Adrenal gland (tissue), 12 donors: ENCODE data around the gene IPO9. TPM values are rescaled to one million over a fixed set of nuclear protein-coding genes. Genes with fewer than 3 reads are reported as not detected.

Experiments used
- DNase-seq, 7 donors: peaks; one replicate each; pipeline ENCODE4 v3.0.0-alpha.2; 2019 to 2020
- H3K27ac ChIP-seq, 5 donors: fragments of 200-600 bp; sonication (generic) in 4 of 5; 1 replicate in 3 of 5; 2 replicates in 2 of 5; pipeline versions ENCODE4 v1.5.1 to v1.8.0; 2016 to 2020; ENCODE audit warnings: mild to moderate bottlenecking in 1 of 5
- H3K27me3 ChIP-seq: fragments of 200-600 bp; 2 replicates; pipeline ENCODE4 v1.8.0; 2021
- H3K36me3 ChIP-seq, 2 donors: fragments of 200-600 bp; replicated peaks in 1 of 2; 1 replicate in 1 of 2; 2 replicates in 1 of 2; pipeline versions ENCODE4 v1.5.1 to v1.8.0; 2018 to 2022
- H3K4me1 ChIP-seq, 2 donors: fragments of 200-600 bp; replicated peaks in 1 of 2; 1 replicate in 1 of 2; 2 replicates in 1 of 2; pipeline versions ENCODE4 v1.5.1 to v1.8.0; 2018 to 2021
- H3K4me3 ChIP-seq, 4 donors: fragments of 200-600 bp; sonication (generic) in 3 of 4; one replicate each; pipeline ENCODE4 v1.5.1; 2016 to 2018
- H3K9me3 ChIP-seq, 3 donors: fragments of 200-600 bp; sonication (generic) in 1 of 3; replicated peaks in 1 of 3; 1 replicate in 2 of 3; 2 replicates in 1 of 3; pipeline versions ENCODE4 v1.5.1 to v1.8.0; 2016 to 2021
- CTCF ChIP-seq, 6 experiments: fragments of 450-650 bp in 4 of 6; fragments of 200-600 bp in 2 of 6; sonication (generic) in 1 of 6; IDR thresholded peaks; 1 replicate in 5 of 6; 2 replicates in 1 of 6; pipeline versions ENCODE4 v1.5.1 to v1.8.0; 2016 to 2021; ENCODE audit warnings: antibody characterized with exemption in 6 of 6, mild to moderate bottlenecking in 2 of 6, moderate library complexity in 1 of 6
- POLR2A ChIP-seq, 2 donors: fragments of 450-650 bp; IDR thresholded peaks; one replicate each; pipeline ENCODE4 v1.6.1; 2017; ENCODE audit warnings: antibody characterized with exemption in 2 of 2, mild to moderate bottlenecking in 2 of 2, moderate library complexity in 1 of 2
- WGBS, 4 donors: extraction: QIAGEN DNeasy Blood & Tissue Kit in 2 of 4; methylation state at CpG; one replicate each; pipeline versions ENCODE4 v1.1.5 to v1.1.7; 2013 to 2017; 5-methylcytosine and 5-hydroxymethylcytosine counted together
- intact Hi-C, 2 donors: fragments of 100-400 bp; cut with DNase I; formaldehyde crosslinking; loops; one replicate each; pipeline versions ENCODE4 v1.14.1 to v1.15.0; 2022 to 2023
- polyA plus RNA-seq, 3 donors: library from polyadenylated mRNA; stranded (reverse); fragments of 200-250 nt in 2 of 3; fragments of 350-450 nt in 1 of 3; fragmentation: Illumina TruSeq in 1 of 3; extraction: RNeasy Lipid Tissue Mini Kit (QIAGEN cat#74804) in 1 of 3; gene quantifications; one replicate each; pipeline ENCODE4 v1.2.3, GENCODE V29; 2013 to 2014
- total RNA-seq, 9 donors: library from RNA; depleted of rRNA in 4 of 9; stranded (reverse); fragments of >200 nt in 4 of 9; fragments of 120-200 nt in 1 of 9; fragmentation: NEBNext Ultra II Directional in 1 of 9; extraction: Animal tissue kit (Norgen Biotek cat#: 25700) in 1 of 9; gene quantifications; one replicate each; pipeline versions ENCODE4 v1.1.0 to v1.2.4, GENCODE V29; 2013 to 2023
- donor health status: healthy with polysubstance abuse.
- donor health status: Bipolar disorder and iron deficiency.
- donor health status: DM: yes; HTN: yes; CAD: no.
- donor health status: DM: no; HTN: no; CAD: no.
- donor health status: DM: no; HTN: no; CAD: no.
- donor health status: DM: yes; HTN: yes; CAD: no.

Gene IPO9
- total and polyA plus RNA-seq, 12 donors = 13.6 to 45.2 (median 28.5) TPM

GRCh38 chr1:201807958-201808632 lies 20.9 kb upstream of the IPO9 start:
- no peak overlapping the region for H3K27ac ChIP-seq
- DNase-seq = no peak

GRCh38 chr1:201808633-201808990 lies 20.3 kb upstream of the IPO9 start:
- DNase-seq = no peak
- no peaks in the 10 kb centered on the region for H3K9me3 ChIP-seq
- intact Hi-C loops = no loop called here
- H3K27ac ChIP-seq = no peak overlapping the region
- H3K4me1 ChIP-seq = no peaks in the 10 kb centered on the region
- no peak overlapping the region for H3K4me3 ChIP-seq
- WGBS, 4 donors = 94 to 98% (median 95%) methylated on average over 6 of the region's 6 CpGs
- TF ChIP-seq POLR2A (IDR thresholded peaks at IDR 0.05) (no peak), CTCF (IDR thresholded peaks at IDR 0.05) (no peak)
- H3K27me3 ChIP-seq = no peaks in the 10 kb centered on the region
- peaks cover 0 to 69% of the 10 kb centered on the region in 2 donors for H3K36me3 ChIP-seq

More at GRCh38 chr1:201807958-201808632, 20.9 kb upstream of the IPO9 start:
- 87 to 93% (median 89%) methylated on average over 6 to 11 of the region's 11 CpGs for WGBS, 4 donors
- H3K36me3 ChIP-seq = peaks cover 0 to 69% of the 10 kb centered on the region in 2 donors
- intact Hi-C loops = no loop called here
- no peaks in the 10 kb centered on the region for H3K27me3 ChIP-seq
- no peaks in the 10 kb centered on the region for H3K4me1 ChIP-seq
- H3K9me3 ChIP-seq = no peaks in the 10 kb centered on the region
- H3K4me3 ChIP-seq = no peak overlapping the region
- TF ChIP-seq CTCF (IDR thresholded peaks at IDR 0.05) (no peak), POLR2A (IDR thresholded peaks at IDR 0.05) (no peak)

- Histone ChIP-seq H3K27ac (no peak overlapping the region), H3K27me3 (no peaks in the 10 kb centered on the region), H3K4me1 (no peaks in the 10 kb centered on the region), H3K36me3 (peaks cover 0 to 65% of the 10 kb centered on the region in 2 donors), H3K9me3 (no peaks in the 10 kb centered on the region), H3K4me3 (no peak overlapping the region)
- WGBS, 4 donors = 91 to 96% (median 92%) methylated on average over 5 of the region's 5 CpGs
- TF ChIP-seq CTCF (IDR thresholded peaks at IDR 0.05) (no peak), POLR2A (IDR thresholded peaks at IDR 0.05) (no peak)
- no peak for DNase-seq
- intact Hi-C loops = no loop called here
Observed at GRCh38 chr1:201809876-201810275, 19.1 kb upstream of the IPO9 start.

- TF ChIP-seq CTCF (IDR thresholded peaks at IDR 0.05) (no peak), POLR2A (IDR thresholded peaks at IDR 0.05) (no peak)
- H3K4me1 ChIP-seq = no peaks in the 10 kb centered on the region
- DNase-seq = no peak
- intact Hi-C loops = no loop called here
- no peak overlapping the region for H3K4me3 ChIP-seq
- no peak overlapping the region for H3K27ac ChIP-seq
- no peaks in the 10 kb centered on the region for H3K9me3 ChIP-seq
- 93 to 98% (median 95%) methylated on average over 16 to 19 of the region's 19 CpGs for WGBS, 4 donors
- H3K36me3 ChIP-seq = peaks cover 0 to 65% of the 10 kb centered on the region in 2 donors
- no peaks in the 10 kb centered on the region for H3K27me3 ChIP-seq
Observed at GRCh38 chr1:201810466-201811216, 18.3 kb upstream of the IPO9 start.
